ENCODE data around the gene TASP1.

Gene TASP1

DNA sequence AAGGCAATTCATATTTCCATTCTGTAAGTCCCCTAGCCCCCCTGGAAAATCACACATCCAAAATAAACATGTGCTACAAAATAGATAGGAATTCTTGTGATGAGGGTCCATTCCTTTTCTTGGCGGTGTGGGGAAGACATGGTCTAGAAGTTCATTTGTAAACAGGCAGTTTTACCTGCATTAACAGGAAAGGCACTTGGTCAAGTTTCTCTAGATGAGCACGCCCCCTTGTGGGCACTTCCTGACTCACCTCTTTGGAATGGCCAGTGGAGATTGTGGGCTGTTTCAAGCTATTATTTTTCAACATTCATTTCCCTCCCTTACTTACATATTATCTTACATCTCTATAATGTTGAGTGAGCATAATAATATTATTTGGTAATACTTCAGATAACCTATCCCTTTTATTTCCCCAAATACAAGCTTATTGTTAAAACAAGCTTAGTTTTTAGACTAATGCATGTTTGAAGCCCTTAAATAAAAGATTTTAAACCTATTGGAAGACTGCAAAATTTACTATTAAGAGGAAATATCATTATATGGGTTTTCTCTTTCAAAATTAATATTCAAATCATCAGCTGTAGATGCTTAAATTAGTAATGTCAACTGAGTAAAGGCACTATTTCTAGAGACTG is 92.1 kb downstream of the TASP1 start:
- no peak for ATAC-seq (replicated peaks; ENCODE audit: extremely low read depth, poor library complexity, severe bottlenecking)

GRCh38 chr20:13545790-13546189 is 92.9 kb downstream of the TASP1 start:
- Mint-ChIP-seq H3K9me3 (no peaks in the 10 kb centered on the region), H3K27me3 (no peaks in the 10 kb centered on the region), H3K4me3 (no peak overlapping the region), H3K36me3 (ENCODE audit: insufficient read depth) (peaks cover 1% of the 10 kb centered on the region), H3K4me1 (no peaks in the 10 kb centered on the region), H3K27ac (ENCODE audit: low read depth) (no peak overlapping the region)
- ATAC-seq (replicated peaks; ENCODE audit: extremely low read depth, poor library complexity, severe bottlenecking) (no peak), DNase-seq (ENCODE audit: low spot score in 2 of 2) (no peak)

More for the DNA sequence above, 92.1 kb downstream of the TASP1 start:
- no peak overlapping the region for H3K27ac Mint-ChIP-seq (ENCODE audit: low read depth)
- no peaks in the 10 kb centered on the region for H3K27me3 Mint-ChIP-seq
- peak; percentile 23 to 38 for DNase-seq (ENCODE audit: low spot score in 2 of 2)
- no peaks in the 10 kb centered on the region for H3K4me1 Mint-ChIP-seq
- no peak overlapping the region for H3K4me3 Mint-ChIP-seq
- peaks cover 1% of the 10 kb centered on the region for H3K36me3 Mint-ChIP-seq (ENCODE audit: insufficient read depth)
- H3K9me3 Mint-ChIP-seq = no peaks in the 10 kb centered on the region

GRCh38 chr20:13543783-13544182 is 94.9 kb downstream of the TASP1 start:
- Mint-ChIP-seq H3K36me3 (ENCODE audit: insufficient read depth) (peaks cover 1% of the 10 kb centered on the region), H3K4me3 (no peak overlapping the region), H3K9me3 (no peaks in the 10 kb centered on the region), H3K27ac (ENCODE audit: low read depth) (no peak overlapping the region), H3K27me3 (no peaks in the 10 kb centered on the region), H3K4me1 (no peaks in the 10 kb centered on the region)
- ATAC-seq (replicated peaks; ENCODE audit: extremely low read depth, poor library complexity, severe bottlenecking) = no peak
- no peak for DNase-seq (ENCODE audit: low spot score in 2 of 2)

- Mint-ChIP-seq H3K4me3 (no peak overlapping the region), H3K27me3 (no peaks in the 10 kb centered on the region), H3K9me3 (no peaks in the 10 kb centered on the region), H3K27ac (ENCODE audit: low read depth) (no peak overlapping the region), H3K36me3 (ENCODE audit: insufficient read depth) (peaks cover 7% of the 10 kb centered on the region), H3K4me1 (peaks cover 6% of the 10 kb centered on the region)
- ATAC-seq (replicated peaks; ENCODE audit: extremely low read depth, poor library complexity, severe bottlenecking) = no peak
- no peak for DNase-seq (ENCODE audit: low spot score in 2 of 2)
Measured at GRCh38 chr20:13535627-13536026, 103.1 kb downstream of the TASP1 start.

DNA sequence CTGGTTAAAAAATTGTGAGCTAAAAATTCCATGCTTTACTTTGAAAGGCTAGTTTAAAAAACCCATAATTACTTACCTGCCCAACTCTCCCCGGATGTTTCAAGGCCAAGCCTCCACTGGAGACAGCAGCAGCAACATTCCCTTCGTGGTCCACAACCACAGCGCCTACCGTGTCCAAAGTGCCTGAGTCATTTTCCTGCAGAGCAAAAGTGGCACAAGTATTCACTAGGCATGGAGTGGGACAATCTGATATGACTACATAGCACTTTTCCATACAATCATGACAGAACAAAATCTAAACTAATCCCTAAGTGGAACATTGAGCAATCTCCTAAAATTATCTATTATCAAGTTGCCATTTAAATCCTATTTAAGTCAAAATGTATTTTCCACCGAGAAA is 104.8 kb downstream of the TASP1 start:
- Mint-ChIP-seq H3K4me3 (no peak overlapping the region), H3K4me1 (peaks cover 6% of the 10 kb centered on the region), H3K9me3 (no peaks in the 10 kb centered on the region), H3K36me3 (ENCODE audit: insufficient read depth) (peaks cover 7% of the 10 kb centered on the region), H3K27ac (ENCODE audit: low read depth) (no peak overlapping the region), H3K27me3 (no peaks in the 10 kb centered on the region)
- DNase-seq (ENCODE audit: low spot score in 2 of 2) (no peak), ATAC-seq (replicated peaks; ENCODE audit: extremely low read depth, poor library complexity, severe bottlenecking) (no peak)

DNA sequence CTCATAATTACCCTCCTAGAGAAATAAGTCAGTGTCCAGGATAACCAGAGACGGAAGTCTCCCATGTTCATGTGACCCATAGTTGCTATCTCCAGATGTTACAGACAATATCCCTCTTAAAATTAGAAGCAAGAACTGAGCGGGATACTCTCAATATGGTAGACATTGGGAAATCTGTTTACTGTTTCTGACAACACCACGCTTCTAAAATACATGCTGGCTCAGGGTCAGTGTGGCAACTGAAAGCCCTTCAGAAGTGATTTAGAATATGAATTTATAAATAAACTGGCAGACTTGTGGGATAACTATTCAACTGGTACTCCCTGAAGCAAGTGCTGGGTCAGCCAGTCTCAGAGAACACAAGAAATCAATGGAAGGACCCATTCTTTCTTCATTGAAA is 108.6 kb downstream of the TASP1 start:
- Mint-ChIP-seq H3K27me3 (no peaks in the 10 kb centered on the region), H3K4me3 (no peak overlapping the region), H3K4me1 (peaks cover 11% of the 10 kb centered on the region), H3K27ac (ENCODE audit: low read depth) (no peak overlapping the region), H3K36me3 (ENCODE audit: insufficient read depth) (peaks cover 18% of the 10 kb centered on the region), H3K9me3 (peaks cover 9% of the 10 kb centered on the region)
- ATAC-seq (replicated peaks; ENCODE audit: extremely low read depth, poor library complexity, severe bottlenecking) (no peak), DNase-seq (ENCODE audit: low spot score in 2 of 2) (no peak)

- no peak overlapping the region for H3K27ac Mint-ChIP-seq (ENCODE audit: low read depth)
- H3K9me3 Mint-ChIP-seq = peaks cover 21% of the 10 kb centered on the region
- H3K27me3 Mint-ChIP-seq = no peaks in the 10 kb centered on the region
- ATAC-seq (replicated peaks; ENCODE audit: extremely low read depth, poor library complexity, severe bottlenecking) (no peak), DNase-seq (ENCODE audit: low spot score in 2 of 2) (no peak)
- H3K4me3 Mint-ChIP-seq = no peak overlapping the region
- peaks cover 6% of the 10 kb centered on the region for H3K4me1 Mint-ChIP-seq
- H3K36me3 Mint-ChIP-seq (ENCODE audit: insufficient read depth) = peaks cover 11% of the 10 kb centered on the region
Measured at GRCh38 chr20:13526551-13526950, 112.2 kb downstream of the TASP1 start.

DNA sequence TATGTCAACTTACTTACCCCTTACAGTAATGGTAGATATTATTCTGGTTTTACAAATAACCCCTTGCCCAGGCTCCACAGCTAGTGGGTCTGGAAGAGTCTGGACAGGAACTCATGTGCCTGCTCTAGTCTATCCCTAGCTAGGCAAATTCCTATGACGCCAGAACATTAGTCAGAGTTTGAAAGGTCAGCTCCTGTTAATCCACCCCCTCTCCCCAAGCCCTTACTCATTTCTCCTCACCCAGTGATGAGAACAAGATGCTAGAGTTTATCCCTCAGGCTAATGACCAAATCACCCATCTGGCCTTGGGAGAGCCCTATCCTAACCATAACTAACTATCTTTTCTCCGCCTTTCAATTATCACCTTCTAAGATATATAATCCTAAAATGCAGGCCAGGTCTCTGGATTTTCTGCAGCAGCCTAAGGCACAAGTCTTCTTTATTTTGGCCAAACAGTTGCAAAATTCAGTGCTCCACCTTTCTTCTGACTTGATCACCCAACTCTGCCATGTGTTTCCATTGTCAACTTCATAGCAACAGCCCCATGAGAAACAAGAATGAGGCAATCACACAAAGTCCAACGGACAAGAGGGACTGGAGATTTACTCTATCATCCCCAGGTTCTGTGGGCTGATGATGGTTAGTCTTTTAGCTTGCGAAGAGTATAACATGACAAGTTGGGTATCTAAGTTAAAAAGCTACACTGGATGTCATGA is 113.3 kb downstream of the TASP1 start:
- no peak overlapping the region for H3K27ac Mint-ChIP-seq (ENCODE audit: low read depth)
- H3K27me3 Mint-ChIP-seq = no peaks in the 10 kb centered on the region
- peaks cover 11% of the 10 kb centered on the region for H3K36me3 Mint-ChIP-seq (ENCODE audit: insufficient read depth)
- H3K4me1 Mint-ChIP-seq = peaks cover 6% of the 10 kb centered on the region
- no peak for DNase-seq (ENCODE audit: low spot score in 2 of 2)
- H3K9me3 Mint-ChIP-seq = peaks cover 21% of the 10 kb centered on the region
- no peak overlapping the region for H3K4me3 Mint-ChIP-seq
- no peak for ATAC-seq (replicated peaks; ENCODE audit: extremely low read depth, poor library complexity, severe bottlenecking)

DNA sequence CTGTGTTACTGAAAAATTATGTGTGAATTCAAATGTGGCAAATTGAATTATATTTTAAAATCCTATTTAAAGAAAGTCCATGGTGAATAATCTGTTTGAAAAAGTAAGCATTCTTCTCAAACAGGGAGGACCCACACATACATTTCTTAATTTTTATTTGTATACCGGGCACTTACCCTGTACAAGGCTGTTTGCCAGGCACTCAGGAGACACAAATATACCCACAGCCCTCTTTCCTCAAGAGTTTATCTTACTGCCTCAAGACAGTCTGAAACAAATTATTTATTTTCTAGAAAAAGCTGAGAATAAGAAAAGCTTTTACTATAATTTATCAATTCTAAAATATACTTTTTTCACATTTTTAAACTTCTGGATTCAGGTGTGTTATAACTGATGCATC is 114.4 kb downstream of the TASP1 start:
- H3K4me3 Mint-ChIP-seq = no peak overlapping the region
- H3K4me1 Mint-ChIP-seq = peaks cover 6% of the 10 kb centered on the region
- no peak overlapping the region for H3K27ac Mint-ChIP-seq (ENCODE audit: low read depth)
- H3K9me3 Mint-ChIP-seq = peaks cover 21% of the 10 kb centered on the region
- DNase-seq (ENCODE audit: low spot score in 2 of 2) = no peak
- no peak for ATAC-seq (replicated peaks; ENCODE audit: extremely low read depth, poor library complexity, severe bottlenecking)
- no peaks in the 10 kb centered on the region for H3K27me3 Mint-ChIP-seq
- peaks cover 11% of the 10 kb centered on the region for H3K36me3 Mint-ChIP-seq (ENCODE audit: insufficient read depth)

GRCh38 chr20:13517831-13518230 is 120.9 kb downstream of the TASP1 start:
- Mint-ChIP-seq H3K36me3 (ENCODE audit: insufficient read depth) (peaks cover 2% of the 10 kb centered on the region), H3K27ac (ENCODE audit: low read depth) (no peak overlapping the region), H3K27me3 (no peaks in the 10 kb centered on the region), H3K4me1 (no peaks in the 10 kb centered on the region), H3K4me3 (no peak overlapping the region), H3K9me3 (peaks cover 12% of the 10 kb centered on the region)
- ATAC-seq (replicated peaks; ENCODE audit: extremely low read depth, poor library complexity, severe bottlenecking) = no peak
- DNase-seq (ENCODE audit: low spot score in 2 of 2) = no peak

DNA sequence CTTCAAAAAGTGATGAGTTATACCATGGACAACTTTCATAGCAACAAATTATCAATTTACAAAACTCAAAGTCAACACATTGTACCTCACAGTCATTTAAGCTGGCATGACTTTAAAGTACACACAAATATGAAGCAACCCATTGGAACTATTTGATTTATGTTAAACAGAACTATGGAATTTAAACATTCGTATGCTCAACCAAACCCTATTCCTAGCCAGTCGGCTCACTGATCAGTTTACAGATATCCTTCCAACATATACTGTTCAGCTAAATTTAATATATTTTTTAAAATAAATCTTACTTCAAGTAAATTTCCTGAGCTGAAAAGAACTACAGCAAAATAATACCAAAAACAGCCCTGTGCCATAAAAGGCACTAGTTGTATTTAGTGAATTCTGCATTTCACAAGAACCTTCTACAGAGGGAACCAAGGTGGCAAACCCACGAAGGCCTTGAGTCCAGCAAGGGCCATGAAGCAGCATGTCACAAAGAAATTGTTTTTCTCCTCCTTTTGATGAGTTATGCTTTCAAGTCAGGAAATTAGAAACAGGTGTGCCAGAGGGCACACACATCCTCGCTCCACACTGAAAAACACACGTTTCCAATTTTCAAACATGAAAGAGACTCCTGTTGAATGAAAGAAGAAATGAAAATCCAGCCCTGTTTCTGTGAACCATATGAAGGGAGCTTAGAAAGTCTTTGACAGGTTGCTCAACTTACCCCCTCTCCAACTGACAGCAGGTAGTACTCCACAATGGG is 122.8 kb downstream of the TASP1 start:
- H3K9me3 Mint-ChIP-seq = no peaks in the 10 kb centered on the region
- no peaks in the 10 kb centered on the region for H3K27me3 Mint-ChIP-seq
- H3K4me3 Mint-ChIP-seq = no peak overlapping the region
- DNase-seq (ENCODE audit: low spot score in 2 of 2) (no peak), ATAC-seq (replicated peaks; ENCODE audit: extremely low read depth, poor library complexity, severe bottlenecking) (no peak)
- H3K27ac Mint-ChIP-seq (ENCODE audit: low read depth) = no peak overlapping the region
- H3K36me3 Mint-ChIP-seq (ENCODE audit: insufficient read depth) = peaks cover 2% of the 10 kb centered on the region
- no peaks in the 10 kb centered on the region for H3K4me1 Mint-ChIP-seq

- DNase-seq (ENCODE audit: low spot score in 2 of 2) (no peak), ATAC-seq (replicated peaks; ENCODE audit: extremely low read depth, poor library complexity, severe bottlenecking) (no peak)
- peaks cover 2% of the 10 kb centered on the region for H3K36me3 Mint-ChIP-seq (ENCODE audit: insufficient read depth)
- no peaks in the 10 kb centered on the region for H3K4me1 Mint-ChIP-seq
- no peak overlapping the region for H3K4me3 Mint-ChIP-seq
- H3K27ac Mint-ChIP-seq (ENCODE audit: low read depth) = no peak overlapping the region
- no peaks in the 10 kb centered on the region for H3K27me3 Mint-ChIP-seq
- H3K9me3 Mint-ChIP-seq = no peaks in the 10 kb centered on the region
Measured at GRCh38 chr20:13515291-13515690, 123.4 kb downstream of the TASP1 start.
